ENCODE data around the gene EPYC. TPM values are rescaled to one million over a fixed set of nuclear protein-coding genes. Genes with fewer than 3 reads are reported as not detected.

EPYC gene
- not detected in 2 replicates for total RNA-seq

GRCh38 chr12:91004872-91005271 is at the start of gene EPYC:
EPYC (minus strand) TSS chr12:91004972; CDS start chr12:91002565, 2,407 bp downstream.

GRCh38 chr12:90954921-90955320 is 49.9 kb downstream of the EPYC start, which contains the start of gene CCER1:
CCER1 (minus strand) TSS chr12:90955176; CDS start chr12:90954742, 434 bp downstream.

Other genes starting within 250 kb of the EPYC start
- not detected in 2 replicates for gene CCER1, start 49.8 kb downstream of the EPYC start, total RNA-seq
- not detected in 2 replicates for gene KERA, start 53.1 kb upstream of the EPYC start, total RNA-seq
- 282 and 1,471 TPM in 2 replicates for gene LUM, start 106.5 kb upstream of the EPYC start, total RNA-seq
- 27.7 and 87.6 TPM in 2 replicates for gene DCN, start 177.8 kb upstream of the EPYC start, total RNA-seq

Data from placental epithelial cell (primary cell).